HG03095 (cell line): ENCODE results near the gene SHC1.

Source experiments
- ATAC-seq: cut with Tn5 transposase; IDR thresholded peaks from one replicate; pipeline ENCODE4 v1.9.1; 2021; ENCODE audit warnings: moderate library complexity; ENCODE audit not compliant: unreplicated experiment

SHC1 gene

GRCh38 chr1:154940651-154941194, 29.8 kb downstream of the SHC1 start:
- no peak for ATAC-seq

GRCh38 chr1:154940213-154940560, 30.4 kb downstream of the SHC1 start:
- no peak for ATAC-seq

GRCh38 chr1:154938604-154939399, 31.7 kb downstream of the SHC1 start:
- no peak for ATAC-seq

GRCh38 chr1:154937988-154938386, 32.6 kb downstream of the SHC1 start:
- no peak for ATAC-seq

GRCh38 chr1:154937085-154937987, 33.2 kb downstream of the SHC1 start:
- ATAC-seq, result peak; percentile 47

GRCh38 chr1:154936555-154937084, 33.9 kb downstream of the SHC1 start, which contains the start of gene PMVK:
PMVK (minus strand) TSS chr1:154936719; CDS start chr1:154936685, 34 bp downstream.
- peak; percentile 49 for ATAC-seq

- no peak for ATAC-seq
These were observed 34.6 kb downstream of the SHC1 start for GRCh38 chr1:154935749-154936554.

GRCh38 chr1:154934358-154934948, 36.1 kb downstream of the SHC1 start:
- no peak for ATAC-seq

- ATAC-seq, result no peak
These were observed 38.5 kb downstream of the SHC1 start for GRCh38 chr1:154931940-154932487.

GRCh38 chr1:154926201-154926600, 44.3 kb downstream of the SHC1 start:
- ATAC-seq, result no peak

- no peak for ATAC-seq
These were observed 45.0 kb downstream of the SHC1 start for GRCh38 chr1:154925335-154926170.

- ATAC-seq, result no peak
These were observed 46.9 kb downstream of the SHC1 start for GRCh38 chr1:154923695-154924094.

GRCh38 chr1:154913273-154913672, 57.3 kb downstream of the SHC1 start:
- ATAC-seq, result no peak

GRCh38 chr1:154912755-154913154, 57.8 kb downstream of the SHC1 start:
- no peak for ATAC-seq
